Epithelial cell of proximal tubule (primary cell): ENCODE results near the gene NBEAL2. TPM values are rescaled to one million over a fixed set of nuclear protein-coding genes. Genes with fewer than 3 reads are reported as not detected.

Experiments
- DNase-seq: peaks from one replicate; pipeline ENCODE4 v3.0.0-alpha.2; 2011; ENCODE audit warnings: low read depth
- H3K4me3 ChIP-seq: 2 replicates; pipeline ENCODE4 v1.5.1; 2011; ENCODE audit warnings: low read depth, mild to moderate bottlenecking, low read length
- CTCF ChIP-seq: conservative IDR thresholded peaks from 2 replicates; pipeline ENCODE4 v1.5.1; 2012; ENCODE audit warnings: low read depth, mild to moderate bottlenecking, low read length
- total RNA-seq: library from RNA; depleted of rRNA; stranded (reverse); fragments of >200 nt; gene quantifications from 2 replicates; pipeline ENCODE4 v1.2.3, GENCODE V29; 2015

The NBEAL2 gene
- total RNA-seq, 1 donor from 2014 or later, result 79.7 TPM

- no peak for DNase-seq
- H3K4me3 ChIP-seq, result no peak overlapping the region
- no peak for TF ChIP-seq CTCF
Measured at GRCh38 chr3:46934072-46934471, 45.4 kb upstream of the NBEAL2 start.

GRCh38 chr3:46934498-46935167 lies 44.8 kb upstream of the NBEAL2 start:
- TF ChIP-seq CTCF, result no peak

GRCh38 chr3:46935168-46935858 lies 44.2 kb upstream of the NBEAL2 start:
- peak; percentile 80 for DNase-seq
- peak; percentile 86 for TF ChIP-seq CTCF
- H3K4me3 ChIP-seq, result no peak overlapping the region

More at GRCh38 chr3:46934498-46935167, 44.8 kb upstream of the NBEAL2 start:
- DNase-seq, result no peak
- H3K4me3 ChIP-seq, result no peak overlapping the region

GRCh38 chr3:46935989-46936558 lies 43.4 kb upstream of the NBEAL2 start:
- TF ChIP-seq CTCF, result no peak
- DNase-seq, result no peak
- H3K4me3 ChIP-seq, result no peak overlapping the region

- DNase-seq, result no peak
- no peak overlapping the region for H3K4me3 ChIP-seq
- TF ChIP-seq CTCF, result no peak
Measured at GRCh38 chr3:46936733-46937250, 42.7 kb upstream of the NBEAL2 start.

GRCh38 chr3:46938118-46938517 lies 41.3 kb upstream of the NBEAL2 start:
- DNase-seq, result no peak
- H3K4me3 ChIP-seq, result no peak overlapping the region
- no peak for TF ChIP-seq CTCF
